Hematopoietic multipotent progenitor cell treated with erythropoietin and hydrocortisone succinate and interleukin-3 and kit ligand, for 17 days (in vitro differentiated cells): ENCODE results near the gene CLDND2.

Source experiments
- DNase-seq: peaks from one replicate; pipeline ENCODE4 v3.0.0-alpha.2; 2015; ENCODE audit warnings: low spot score

CLDND2 gene

DNA sequence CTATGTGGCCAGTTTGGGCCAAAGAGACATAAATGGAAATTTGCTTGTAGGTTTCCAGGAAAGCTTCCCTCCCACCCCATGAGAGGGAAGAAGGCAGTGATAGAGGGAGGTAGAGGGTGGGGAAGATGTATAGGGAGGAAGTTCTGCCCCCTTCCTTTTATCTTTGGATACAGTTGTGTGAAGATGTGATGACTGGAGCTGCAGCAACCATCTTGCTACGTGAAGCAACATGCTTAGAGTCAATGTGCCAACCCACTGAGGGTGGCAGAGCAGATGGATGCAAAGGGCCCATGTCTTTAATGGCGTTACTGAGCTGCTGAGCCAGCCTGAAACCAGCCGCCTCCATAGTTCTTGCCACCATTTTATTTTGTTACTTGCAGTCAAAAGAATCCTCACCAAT, 37.6 kb downstream of the CLDND2 start:
- no peak for DNase-seq

DNA sequence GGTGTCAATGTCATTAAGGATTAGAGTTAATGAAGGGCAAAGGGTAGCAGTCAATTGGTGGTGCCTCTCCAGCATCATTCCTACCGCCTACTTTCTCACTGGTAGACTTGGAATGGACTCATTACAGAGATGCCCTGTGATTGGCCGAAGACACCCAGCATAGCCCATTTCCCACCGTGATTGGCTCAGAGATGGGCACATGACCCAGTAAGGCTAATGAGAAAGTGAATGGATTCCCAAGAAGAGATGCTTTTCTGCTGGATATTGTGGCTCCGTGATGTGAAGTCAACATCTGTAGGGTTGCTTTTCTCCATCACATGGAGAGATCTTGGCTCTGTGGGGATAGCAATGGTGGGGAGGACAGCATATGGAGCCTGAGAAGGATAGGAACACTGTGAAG, 38.4 kb downstream of the CLDND2 start:
- no peak for DNase-seq

DNA sequence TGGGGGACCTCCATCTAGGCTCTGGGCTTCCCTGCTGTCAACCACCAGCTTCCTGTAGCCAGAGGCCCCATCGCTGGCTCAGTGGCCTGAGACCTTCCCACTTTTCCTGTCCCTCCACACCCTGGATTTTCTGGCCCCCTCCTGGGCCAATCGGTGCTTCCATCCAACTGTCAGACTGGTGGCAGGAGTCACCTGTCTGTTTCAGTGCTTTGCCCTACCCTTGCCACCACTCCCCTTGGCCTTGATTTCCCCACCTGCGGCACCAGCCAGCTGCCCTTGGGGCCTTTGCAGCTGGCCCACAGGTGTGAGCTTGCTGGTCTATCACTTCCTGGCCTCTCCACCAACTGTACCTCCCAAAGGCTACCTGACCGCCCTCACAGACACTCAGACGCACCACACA, 39.4 kb downstream of the CLDND2 start:
- no peak for DNase-seq

DNA sequence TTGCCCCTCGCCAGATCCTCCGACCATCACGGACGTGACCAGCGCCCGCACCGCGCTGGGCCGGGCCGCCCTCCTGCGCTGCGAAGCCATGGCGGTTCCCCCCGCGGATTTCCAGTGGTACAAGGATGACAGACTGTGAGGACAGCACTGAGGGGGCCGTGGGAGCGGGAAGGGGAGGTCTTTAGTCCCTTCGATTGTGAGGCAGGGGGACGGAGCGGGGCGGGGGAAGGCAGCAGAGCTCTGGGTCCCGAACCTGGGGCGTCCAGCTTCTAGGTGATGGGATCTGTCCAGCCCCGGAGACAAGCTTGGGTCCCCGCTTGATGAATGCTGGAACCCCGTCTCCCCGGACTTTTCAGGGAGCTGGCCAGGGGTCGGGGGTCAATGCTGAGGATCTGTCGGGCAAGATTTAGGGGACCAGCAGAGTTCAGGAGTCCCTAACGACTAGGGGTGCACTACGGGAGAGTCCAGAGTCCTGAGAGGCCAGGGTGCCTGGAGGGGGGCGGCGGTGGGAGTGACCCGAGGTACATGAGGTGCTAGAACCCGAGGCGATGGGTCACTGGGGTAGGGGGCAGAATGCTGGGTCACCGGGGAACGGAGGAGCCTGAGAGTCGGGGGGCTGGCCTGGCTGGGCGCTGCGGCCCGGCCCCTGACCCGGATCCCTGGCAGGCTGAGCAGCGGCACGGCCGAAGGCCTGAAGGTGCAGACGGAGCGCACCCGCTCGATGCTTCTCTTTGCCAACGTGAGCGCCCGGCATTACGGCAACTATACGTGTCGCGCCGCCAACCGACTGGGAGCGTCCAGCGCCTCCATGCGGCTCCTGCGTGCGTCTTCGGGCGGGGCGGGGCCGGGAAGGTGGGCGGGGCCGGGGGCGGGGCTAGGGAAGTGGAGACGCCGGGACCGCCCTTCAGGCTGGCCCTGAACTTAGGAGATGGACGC, 41.5 kb downstream of the CLDND2 start:
- DNase-seq, result peak; percentile 37

DNA sequence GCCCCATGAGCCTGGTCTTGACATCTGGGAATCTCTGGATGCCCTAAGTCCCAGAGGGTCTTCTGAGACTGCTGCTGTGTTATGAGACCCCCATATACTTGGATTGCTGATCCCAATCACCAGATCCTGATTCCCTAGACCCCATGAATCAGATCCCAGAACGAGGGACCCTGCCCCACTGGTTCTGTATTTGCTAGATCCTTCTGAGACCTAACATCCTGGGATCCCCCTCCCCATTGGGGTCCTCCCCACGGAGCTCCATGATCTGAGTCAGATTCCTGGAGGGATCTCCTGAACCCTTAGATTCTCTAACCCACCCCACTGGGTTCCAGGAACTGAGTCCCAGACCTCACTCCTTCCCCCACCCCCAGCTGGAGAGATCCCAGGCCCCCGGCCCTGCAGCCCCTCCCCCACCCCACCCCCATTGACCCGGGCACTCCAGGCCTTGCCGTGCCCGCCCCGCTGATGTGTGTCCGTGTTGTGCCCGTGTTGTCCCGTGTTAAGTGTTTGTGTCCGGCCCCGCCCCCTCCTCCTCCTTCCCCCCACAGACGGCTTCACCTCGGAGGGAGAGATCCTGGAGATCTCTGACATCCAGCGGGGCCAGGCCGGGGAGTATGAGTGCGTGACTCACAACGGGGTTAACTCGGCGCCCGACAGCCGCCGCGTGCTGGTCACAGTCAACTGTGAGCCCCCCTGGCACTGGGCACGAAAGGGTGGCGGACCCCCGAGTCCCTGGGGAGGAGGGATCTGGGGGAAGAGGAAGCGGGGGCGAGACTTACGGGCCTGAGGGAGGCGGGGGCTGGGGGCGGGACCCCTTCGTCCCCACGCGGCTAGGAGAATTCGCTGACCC, 42.4 kb downstream of the CLDND2 start:
- no peak for DNase-seq

DNA sequence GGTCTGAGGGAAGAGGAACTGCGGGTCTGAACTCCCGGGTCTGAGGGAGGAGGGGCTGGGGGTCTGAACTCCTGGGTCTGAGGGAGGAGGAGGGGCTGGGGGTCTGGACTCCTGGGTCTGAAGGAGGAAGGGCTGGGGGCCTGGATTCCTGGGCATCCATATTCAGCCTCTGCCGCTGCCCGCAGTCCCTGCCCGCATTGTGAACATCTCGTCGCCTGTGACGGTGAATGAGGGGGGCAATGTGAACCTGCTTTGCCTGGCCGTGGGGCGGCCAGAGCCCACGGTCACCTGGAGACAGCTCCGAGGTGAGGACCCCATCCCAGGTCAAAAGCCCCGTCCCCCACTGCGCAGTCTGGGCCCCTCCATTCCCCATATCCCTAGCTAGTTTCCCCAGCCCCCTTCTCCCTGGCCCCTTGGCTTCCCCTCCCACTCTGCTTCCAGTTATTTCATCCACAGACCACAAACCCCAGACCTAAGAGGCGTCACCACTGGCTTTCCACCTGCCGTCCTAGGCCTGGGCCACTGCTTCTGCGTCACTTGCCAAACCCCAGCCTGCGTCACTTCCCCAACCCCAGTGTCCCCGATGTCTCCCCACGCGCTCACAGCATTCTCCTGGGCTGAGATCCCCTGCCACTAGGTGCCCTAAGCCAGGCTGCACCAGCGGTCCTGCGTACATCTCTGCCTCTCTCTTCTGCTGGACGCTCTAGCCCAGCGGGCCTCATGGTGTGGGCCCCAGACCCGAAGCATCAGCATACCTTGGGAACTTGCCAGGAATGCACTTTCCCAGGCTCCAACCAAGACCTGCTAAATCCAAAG, 43.4 kb downstream of the CLDND2 start:
- DNase-seq, result no peak

DNA sequence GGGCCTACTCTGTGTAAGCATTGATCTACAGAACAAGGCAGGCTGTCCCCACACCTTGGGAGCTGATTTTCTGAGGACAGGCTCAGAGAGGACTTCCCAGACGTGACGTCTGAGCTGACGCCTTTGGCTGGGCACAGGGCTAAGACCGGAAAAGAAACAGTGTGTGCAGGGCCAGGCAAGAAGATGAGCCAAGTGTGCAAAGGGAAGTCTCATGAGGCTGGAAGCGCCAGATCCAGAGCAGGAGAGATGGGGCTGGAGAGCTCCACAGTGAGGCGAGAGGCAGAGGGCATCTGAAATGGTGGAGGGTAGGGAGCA, 44.7 kb downstream of the CLDND2 start:
- no peak for DNase-seq

DNA sequence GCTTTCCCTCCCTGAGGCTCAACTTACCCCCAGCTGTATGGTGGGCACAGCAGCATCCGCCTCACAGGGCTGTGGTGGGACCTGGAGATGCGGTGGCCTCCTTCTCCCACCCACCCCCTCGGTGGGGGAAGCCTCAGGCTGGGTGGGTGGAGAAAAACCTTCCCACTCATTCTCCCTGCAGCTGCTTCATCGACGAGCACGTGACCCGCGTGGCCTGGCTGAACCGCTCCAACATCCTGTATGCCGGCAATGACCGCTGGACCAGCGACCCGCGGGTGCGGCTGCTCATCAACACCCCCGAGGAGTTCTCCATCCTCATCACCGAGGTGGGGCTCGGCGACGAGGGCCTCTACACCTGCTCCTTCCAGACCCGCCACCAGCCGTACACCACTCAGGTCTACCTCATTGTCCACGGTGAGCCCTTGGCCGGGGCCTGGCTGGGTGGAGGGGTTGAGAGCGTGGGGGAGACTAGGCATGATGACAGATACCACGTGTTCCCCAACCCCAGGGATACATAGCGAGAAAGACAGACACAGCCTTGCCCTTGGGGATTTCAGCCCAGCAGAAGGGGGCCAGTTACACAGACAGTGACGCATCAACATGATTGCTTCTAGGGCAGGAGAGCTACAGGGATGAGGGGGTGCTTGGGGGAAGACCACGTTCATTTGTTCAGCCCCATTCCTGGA, 45.2 kb downstream of the CLDND2 start:
- DNase-seq, result no peak

DNA sequence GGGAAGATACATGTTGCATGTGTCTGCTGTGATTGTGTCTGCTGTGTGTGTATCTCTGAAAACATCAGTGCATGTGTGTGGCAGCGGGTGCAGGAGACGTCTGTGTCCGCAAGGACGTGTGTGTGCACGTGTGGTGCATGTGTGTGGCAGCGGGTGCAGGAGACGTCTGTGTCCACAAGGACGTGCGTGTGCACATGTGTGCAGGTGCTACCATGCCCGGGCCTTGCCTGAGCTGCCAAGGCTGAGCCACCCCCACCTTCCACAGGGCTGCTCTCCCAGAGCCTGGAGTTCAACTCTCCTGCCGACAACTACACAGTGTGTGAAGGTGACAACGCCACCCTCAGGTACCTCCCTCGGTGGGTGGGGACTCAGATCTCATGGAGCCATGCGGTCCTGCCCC, 47.0 kb downstream of the CLDND2 start:
- no peak for DNase-seq

DNA sequence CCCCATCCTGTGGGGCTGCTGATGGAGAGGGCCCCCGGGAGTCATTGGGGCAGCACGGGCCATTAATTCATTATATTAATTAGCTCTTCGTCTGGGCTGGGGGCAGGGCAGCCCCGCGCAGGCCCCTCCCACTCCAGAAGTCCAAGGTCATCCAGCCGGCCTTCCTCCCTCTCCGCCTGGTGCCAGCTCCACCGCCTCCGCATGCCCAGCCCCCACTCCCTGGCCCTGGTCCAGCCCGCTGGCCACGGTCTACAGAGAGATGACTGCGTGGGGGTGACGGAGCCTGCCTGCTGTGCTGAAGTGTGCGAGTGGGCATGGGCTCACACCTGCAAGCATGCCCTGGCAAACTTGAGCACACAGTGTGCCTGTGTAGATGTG, 48.5 kb downstream of the CLDND2 start:
- no peak for DNase-seq

DNA sequence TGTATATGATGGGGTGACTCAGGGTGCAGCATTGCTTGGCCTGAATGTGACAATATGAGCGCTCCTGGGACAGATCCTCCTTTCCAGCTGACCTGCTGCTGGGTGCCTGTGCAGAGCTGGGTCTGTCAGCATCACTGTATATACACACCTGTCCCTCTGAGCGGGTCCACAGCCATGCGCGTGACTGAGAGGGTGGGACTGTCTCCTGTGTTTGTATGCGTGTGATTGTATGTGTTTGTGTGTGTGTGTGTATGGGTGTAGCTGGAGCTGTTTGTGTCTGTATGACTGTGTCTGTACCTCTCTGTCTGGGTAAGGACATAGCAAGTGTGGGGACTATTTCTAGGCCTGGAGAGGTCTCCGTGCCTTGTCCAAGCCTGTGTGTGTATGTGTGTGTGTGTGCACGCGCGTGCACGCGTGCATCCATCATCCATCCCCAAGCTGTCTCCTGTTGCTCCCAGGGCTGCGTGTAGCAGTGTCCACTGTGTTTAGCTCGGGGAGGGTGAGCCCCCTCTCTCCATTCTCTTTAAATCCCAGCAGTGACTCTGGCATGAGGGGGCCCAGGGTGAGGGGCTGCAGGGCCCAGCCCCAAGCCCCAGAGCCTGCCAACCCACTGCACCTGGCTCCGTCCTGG, 49.0 kb downstream of the CLDND2 start:
- DNase-seq, result no peak

DNA sequence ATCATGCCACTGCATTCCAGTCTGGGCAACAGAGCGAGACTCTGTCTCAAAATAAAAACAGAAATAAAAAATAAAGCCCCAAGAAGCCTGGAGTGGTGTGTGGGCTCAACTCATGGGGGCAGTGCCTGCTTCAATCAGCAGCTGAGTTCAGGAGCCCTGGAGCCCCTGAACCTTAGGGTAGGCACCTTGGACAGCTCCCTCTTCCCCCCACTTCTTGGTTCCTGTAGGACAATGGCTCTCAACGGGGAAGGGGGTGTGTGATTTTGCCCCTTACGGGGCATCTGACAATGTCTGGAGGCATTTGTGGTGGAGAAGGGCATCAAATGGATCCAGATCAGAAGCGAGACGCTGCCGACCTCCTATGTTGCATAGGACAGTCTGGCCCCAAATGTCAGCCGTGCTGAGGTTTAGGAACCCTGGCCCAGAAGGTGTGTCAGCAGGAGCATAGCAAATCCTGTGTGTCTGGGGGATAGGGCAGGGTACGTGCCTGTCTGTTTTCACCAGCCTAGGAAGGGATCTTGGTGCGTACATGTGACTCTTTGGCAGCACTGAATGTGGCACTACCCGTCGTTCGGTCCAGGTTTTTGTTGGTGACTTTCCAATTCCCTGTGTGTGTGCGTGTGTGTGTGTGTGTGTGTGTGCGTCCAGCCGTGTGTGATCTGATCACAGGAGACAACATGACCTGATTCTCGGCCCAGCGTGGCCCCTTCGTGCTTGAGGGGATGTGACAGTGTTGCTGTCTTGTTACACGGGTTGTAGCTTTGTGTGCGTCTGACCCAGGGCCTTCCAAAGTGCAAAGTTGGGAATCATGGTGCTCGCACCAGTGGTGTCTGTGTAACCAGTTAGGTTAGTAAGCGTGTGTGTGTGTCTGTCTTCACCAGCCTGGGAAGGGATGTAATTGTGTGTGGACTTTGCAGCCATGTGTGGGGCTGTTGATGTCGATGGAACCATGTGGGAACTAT, 49.8 kb downstream of the CLDND2 start:
- no peak for DNase-seq

DNA sequence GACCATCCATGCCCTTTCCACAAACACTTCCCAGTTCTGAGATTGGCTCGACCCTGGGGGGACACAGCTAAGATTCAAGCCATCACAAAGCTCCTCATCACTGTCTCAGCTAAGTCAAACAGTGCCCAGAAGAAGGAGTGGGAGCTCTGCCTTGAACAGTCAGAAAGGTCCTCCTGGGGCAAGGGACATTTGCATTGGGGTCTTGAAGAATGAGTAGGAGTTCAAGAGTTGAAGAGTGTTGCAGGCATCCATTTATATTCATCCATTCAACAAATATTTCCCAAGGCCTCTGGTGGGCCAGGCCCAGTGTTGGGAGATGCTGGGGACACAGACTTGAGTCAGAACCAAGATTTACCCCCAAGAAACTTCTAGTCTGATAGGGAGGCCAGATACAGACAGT, 50.8 kb downstream of the CLDND2 start:
- DNase-seq, result no peak

DNA sequence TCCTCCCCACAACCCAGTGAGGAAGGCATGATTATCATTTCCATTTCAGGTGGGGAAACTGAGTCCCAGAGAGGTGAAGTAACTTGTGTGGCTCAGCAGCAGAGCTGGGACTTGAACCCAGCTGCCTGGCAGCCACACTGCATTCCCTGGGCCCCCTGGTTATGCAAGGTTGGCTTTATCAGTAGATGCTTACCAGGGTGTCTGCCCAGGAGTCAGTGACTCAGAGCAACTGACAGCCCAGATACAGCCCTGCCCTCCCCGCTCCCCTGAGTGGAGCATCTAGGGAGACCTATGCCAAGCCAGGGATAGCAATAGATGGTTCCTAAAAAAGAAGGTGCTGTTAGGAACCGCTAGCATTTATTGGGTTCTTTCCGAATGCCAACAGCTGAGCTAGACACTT, 51.4 kb downstream of the CLDND2 start:
- DNase-seq, result no peak
